ENCODE results near the gene SGMS2. TPM values are rescaled to one million over a fixed set of nuclear protein-coding genes. Genes with fewer than 3 reads are reported as not detected.

Gene SGMS2
- polyA plus RNA-seq, 1 experiment = 22.6 TPM

DNA sequence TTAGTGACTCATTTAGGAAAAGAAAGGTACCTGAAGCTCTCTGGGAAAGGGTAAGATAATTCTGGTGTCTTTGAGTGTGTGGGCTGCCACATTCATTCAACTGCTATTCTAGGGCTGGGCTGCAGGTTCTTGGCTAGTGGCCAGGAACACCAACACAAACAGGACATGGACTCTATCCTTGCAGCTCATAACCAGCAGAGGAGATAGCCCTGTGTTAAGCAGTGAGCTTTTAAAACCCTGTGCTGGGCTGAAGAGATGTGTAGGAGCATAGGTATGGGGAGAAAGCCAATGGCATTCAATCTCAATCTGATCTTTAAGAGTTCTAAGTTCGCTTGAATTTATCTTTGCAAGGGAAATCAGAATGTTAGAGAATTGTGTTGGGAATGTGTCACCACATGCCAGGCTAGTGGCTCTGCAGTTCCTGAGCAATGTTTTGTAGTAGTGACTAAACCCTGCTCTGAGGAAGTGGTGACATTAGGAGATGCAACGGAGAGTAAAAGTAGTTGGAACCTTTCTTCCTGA is 39.2 kb downstream of the SGMS2 start:
- CTCF ChIA-PET = no interaction called here
- TF ChIP-seq CTCF (IDR thresholded peaks at IDR 0.05; ENCODE audit: insufficient read depth, low read depth, low read length) = no peak
- Histone ChIP-seq H3K4me3 (ENCODE audit: low read depth, low read length) (no peak overlapping the region), H3K36me3 (ENCODE audit: control insufficient read depth, insufficient read depth, low read length) (no peaks in the 10 kb centered on the region; the same call in 1 of the 2 replicates), H3K27me3 (ENCODE audit: control insufficient read depth, insufficient read depth, low read length) (no peaks in the 10 kb centered on the region)
- POLR2A ChIA-PET = no interaction called here
- DNase-seq (ENCODE audit: low read depth) = no peak

GRCh38 chr4:107866726-107867125 is 42.0 kb downstream of the SGMS2 start:
- DNase-seq (ENCODE audit: low read depth) = no peak
- H3K4me3 ChIP-seq (ENCODE audit: low read depth, low read length) = no peak overlapping the region
- H3K36me3 ChIP-seq (ENCODE audit: control insufficient read depth, insufficient read depth, low read length) = no peaks in the 10 kb centered on the region; the same call in 1 of the 2 replicates
- ChIA-PET POLR2A (no interaction called here), CTCF (interaction anchor here (0.9 to 1.5 kb wide), 2 partner anchors 13 to 18 kb away, joined by 3 to 5 read pairs; no protein-coding TSS in a partner anchor)
- TF ChIP-seq CTCF (IDR thresholded peaks at IDR 0.05; ENCODE audit: insufficient read depth, low read depth, low read length) = no peak
- H3K27me3 ChIP-seq (ENCODE audit: control insufficient read depth, insufficient read depth, low read length) = no peaks in the 10 kb centered on the region

GRCh38 chr4:107870236-107870635 is 45.5 kb downstream of the SGMS2 start:
- Histone ChIP-seq H3K27me3 (ENCODE audit: control insufficient read depth, insufficient read depth, low read length) (no peaks in the 10 kb centered on the region), H3K36me3 (ENCODE audit: control insufficient read depth, insufficient read depth, low read length) (no peaks in the 10 kb centered on the region), H3K4me3 (ENCODE audit: low read depth, low read length) (no peak overlapping the region)
- ChIA-PET POLR2A (no interaction called here), CTCF (no interaction called here)
- TF ChIP-seq CTCF (IDR thresholded peaks at IDR 0.05; ENCODE audit: insufficient read depth, low read depth, low read length) = no peak
- DNase-seq (ENCODE audit: low read depth) = no peak

DNA sequence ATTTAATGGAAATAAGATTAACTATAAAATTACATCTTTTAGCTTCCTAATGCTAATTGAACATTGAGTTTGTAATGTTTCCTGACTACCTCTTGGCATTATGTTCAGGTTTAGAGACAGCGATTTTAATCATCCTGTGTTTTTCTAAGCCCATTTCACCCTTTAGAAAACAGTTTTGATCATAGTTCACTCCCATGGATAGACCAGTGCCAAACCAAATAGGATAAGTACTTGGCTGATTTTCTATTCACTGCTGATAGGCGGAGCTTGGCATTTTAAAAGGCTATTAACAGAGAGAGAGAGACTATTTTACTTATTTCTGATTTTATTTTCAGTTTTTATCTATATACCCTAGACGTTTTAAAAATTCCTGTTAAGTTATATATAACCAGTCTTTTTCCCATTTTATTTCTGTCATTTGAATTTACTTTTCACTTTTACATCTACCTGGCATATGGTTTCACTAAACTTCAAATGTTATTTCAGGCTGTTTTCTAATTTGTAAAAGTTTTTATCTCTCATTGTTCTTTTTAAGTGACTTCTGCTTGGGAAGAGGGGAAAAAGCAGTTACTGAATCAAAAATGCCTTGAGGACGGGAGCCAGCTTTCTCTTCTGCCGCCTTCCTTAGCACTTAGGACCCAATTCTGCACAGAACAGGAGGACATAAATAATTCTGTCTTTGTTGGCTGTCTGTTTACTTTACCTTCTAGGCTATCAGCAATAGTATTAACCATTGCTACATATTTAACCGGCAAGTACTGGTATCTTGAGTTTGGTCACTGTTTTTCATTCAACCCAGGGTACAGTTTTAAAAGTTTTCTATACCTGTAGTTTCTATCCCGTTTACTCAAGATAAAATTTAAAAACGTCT is 46.4 kb downstream of the SGMS2 start:
- no peak for DNase-seq (ENCODE audit: low read depth)
- no peak overlapping the region for H3K4me3 ChIP-seq (ENCODE audit: low read depth, low read length)
- no peaks in the 10 kb centered on the region for H3K36me3 ChIP-seq (ENCODE audit: control insufficient read depth, insufficient read depth, low read length)
- no peaks in the 10 kb centered on the region for H3K27me3 ChIP-seq (ENCODE audit: control insufficient read depth, insufficient read depth, low read length)
- POLR2A ChIA-PET = no interaction called here
- CTCF ChIA-PET = no interaction called here
- no peak for TF ChIP-seq CTCF (IDR thresholded peaks at IDR 0.05; ENCODE audit: insufficient read depth, low read depth, low read length)

- H3K27me3 ChIP-seq (ENCODE audit: control insufficient read depth, insufficient read depth, low read length) = no peaks in the 10 kb centered on the region
- H3K4me3 ChIP-seq (ENCODE audit: low read depth, low read length) = no peak overlapping the region
- CTCF ChIA-PET = no interaction called here
- TF ChIP-seq CTCF (IDR thresholded peaks at IDR 0.05; ENCODE audit: insufficient read depth, low read depth, low read length) = no peak
- no peak for DNase-seq (ENCODE audit: low read depth)
- POLR2A ChIA-PET = no interaction called here
- H3K36me3 ChIP-seq (ENCODE audit: control insufficient read depth, insufficient read depth, low read length) = no peaks in the 10 kb centered on the region
These were observed 49.3 kb downstream of the SGMS2 start for GRCh38 chr4:107874024-107874423.
